Activated T-helper 1 cell treated with anti-CD3 and anti-CD28 coated beads, Interleukin-2, amount 50 U/mL, for 16 hours (primary cell): Measurements from ENCODE around the gene GDAP1L1.
"Not testable (repeated sequence)": the region's sequence is repeated elsewhere in the genome, so short reads cannot be mapped to it uniquely, and the experiment has no call there.

Experiments
- DNase-seq, 2 donors: peaks; one replicate each; pipeline ENCODE4 v3.0.0-alpha.2; 2020; ENCODE audit warnings: low read depth in 1 of 2, low spot score in 1 of 2

The GDAP1L1 gene

GRCh38 chr20:44254073-44254472 is 7.0 kb downstream of the GDAP1L1 start:
- no peak for DNase-seq

GRCh38 chr20:44255942-44256341 is 8.8 kb downstream of the GDAP1L1 start:
- DNase-seq = no peak

GRCh38 chr20:44256961-44257360 is 9.9 kb downstream of the GDAP1L1 start:
- no peak for DNase-seq

- no peak for DNase-seq
These were observed 11.2 kb downstream of the GDAP1L1 start for GRCh38 chr20:44258226-44258890.

GRCh38 chr20:44264287-44264686 is 17.2 kb downstream of the GDAP1L1 start:
- DNase-seq = no peak

GRCh38 chr20:44268802-44269201 is 21.7 kb downstream of the GDAP1L1 start:
- DNase-seq = no peak

- no peak for DNase-seq
These were observed 25.0 kb downstream of the GDAP1L1 start for GRCh38 chr20:44271915-44272663.

GRCh38 chr20:44273231-44274215 is 26.4 kb downstream of the GDAP1L1 start:
- no peak for DNase-seq

GRCh38 chr20:44274303-44275017 is 27.4 kb downstream of the GDAP1L1 start:
- DNase-seq = no peak

GRCh38 chr20:44279228-44279627 is 32.1 kb downstream of the GDAP1L1 start:
- DNase-seq = no peak

- no peak for DNase-seq
These were observed 33.3 kb downstream of the GDAP1L1 start for GRCh38 chr20:44280387-44280786.

GRCh38 chr20:44282192-44282591 is 35.1 kb downstream of the GDAP1L1 start:
- no peak for DNase-seq

GRCh38 chr20:44284032-44284431 is 36.9 kb downstream of the GDAP1L1 start:
- no peak for DNase-seq

GRCh38 chr20:44287272-44288097 is 40.4 kb downstream of the GDAP1L1 start:
- no peak for DNase-seq

- no peak for DNase-seq
These were observed 41.1 kb downstream of the GDAP1L1 start for GRCh38 chr20:44288252-44288651.

GRCh38 chr20:44291754-44292153 is 44.6 kb downstream of the GDAP1L1 start:
- DNase-seq = no peak

- no peak for DNase-seq
These were observed 48.9 kb downstream of the GDAP1L1 start for GRCh38 chr20:44296011-44296410.

GRCh38 chr20:44297721-44298120 is 50.6 kb downstream of the GDAP1L1 start:
- no peak for DNase-seq

- not testable (repeated sequence) for DNase-seq
These were observed 52.0 kb downstream of the GDAP1L1 start for GRCh38 chr20:44299011-44299535.

GRCh38 chr20:44301285-44301684 is 54.2 kb downstream of the GDAP1L1 start:
- DNase-seq = no peak
